Central memory CD8-positive, alpha-beta T cell (primary cell): ENCODE results near the gene VSIG1.

Source experiments
- ATAC-seq: fragments of 150-1000 bp; cut with Tn5 transposase; replicated peaks from 2 replicates; pipeline ENCODE4 v1.10.0; 2022; ENCODE audit warnings: mild to moderate bottlenecking, moderate FRiP score, moderate number of reproducible peaks; ENCODE audit not compliant: poor library complexity, severe bottlenecking; ENCODE audit errors: extremely low read depth
- DNase-seq, 2 donors: peaks; one replicate each; pipeline ENCODE4 v3.0.0; 2021; ENCODE audit warnings: low spot score in 2 of 2
- H3K27ac Mint-ChIP-seq: one replicate; pipeline ENCODE4 v1.8.0; 2022; ENCODE audit warnings: low read depth, mild to moderate bottlenecking, moderate library complexity, mixed read lengths
- H3K27me3 Mint-ChIP-seq: one replicate; pipeline ENCODE4 v1.8.0; 2022; ENCODE audit warnings: mixed read lengths
- H3K36me3 Mint-ChIP-seq: one replicate; pipeline ENCODE4 v1.8.0; 2022; ENCODE audit warnings: mild to moderate bottlenecking, moderate library complexity, mixed read lengths; ENCODE audit not compliant: insufficient read depth
- H3K4me1 Mint-ChIP-seq: one replicate; pipeline ENCODE4 v1.8.0; 2022; ENCODE audit warnings: mixed read lengths
- H3K4me3 Mint-ChIP-seq: one replicate; pipeline ENCODE4 v1.8.0; 2022; ENCODE audit warnings: mild to moderate bottlenecking, moderate library complexity, mixed read lengths
- H3K9me3 Mint-ChIP-seq: one replicate; pipeline ENCODE4 v1.8.0; 2022; ENCODE audit warnings: mixed read lengths

The VSIG1 gene

DNA sequence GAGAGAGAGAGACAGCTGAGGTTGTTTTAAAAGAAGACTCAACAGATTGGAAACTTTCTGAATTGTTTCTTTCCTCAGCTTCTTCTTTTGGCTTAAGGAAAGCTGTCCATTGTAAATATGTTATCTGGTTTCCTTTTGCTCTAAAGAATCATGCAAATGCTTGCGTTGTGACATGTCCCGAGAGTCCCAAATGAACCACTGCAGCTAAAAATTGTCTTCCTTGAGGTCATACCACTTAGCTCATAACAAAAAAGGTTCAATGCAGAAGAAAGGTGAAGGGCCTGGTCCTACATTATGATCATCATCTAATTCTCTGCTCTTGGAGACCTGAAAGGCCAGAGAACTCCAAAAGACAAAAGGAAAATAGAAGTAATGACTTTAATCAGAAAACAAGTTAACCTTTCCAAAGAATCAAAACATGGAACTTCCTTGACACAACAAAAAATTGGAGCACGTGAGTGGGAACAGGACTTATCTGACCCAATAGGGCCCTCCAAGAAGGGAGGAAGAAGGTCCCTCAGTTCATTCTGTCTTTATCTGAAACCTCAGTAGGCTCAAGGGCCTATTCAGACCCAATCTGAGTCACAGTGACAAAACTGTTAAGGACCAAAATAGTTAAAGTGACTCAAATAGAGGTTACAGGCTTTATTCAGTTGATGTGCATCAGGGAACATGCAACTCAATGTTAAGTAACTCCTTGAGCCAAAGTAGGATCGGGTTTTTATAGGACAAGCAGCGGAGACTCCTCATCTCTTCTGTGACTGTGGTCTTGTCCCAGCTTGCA is 14.7 kb upstream of the VSIG1 start:
- H3K9me3 Mint-ChIP-seq = no peaks in the 10 kb centered on the region
- H3K36me3 Mint-ChIP-seq = peaks cover 2% of the 10 kb centered on the region
- ATAC-seq (no peak), DNase-seq (no peak)
- H3K27ac Mint-ChIP-seq = no peak overlapping the region
- no peaks in the 10 kb centered on the region for H3K27me3 Mint-ChIP-seq
- H3K4me1 Mint-ChIP-seq = peaks cover 20% of the 10 kb centered on the region
- H3K4me3 Mint-ChIP-seq = no peak overlapping the region

DNA sequence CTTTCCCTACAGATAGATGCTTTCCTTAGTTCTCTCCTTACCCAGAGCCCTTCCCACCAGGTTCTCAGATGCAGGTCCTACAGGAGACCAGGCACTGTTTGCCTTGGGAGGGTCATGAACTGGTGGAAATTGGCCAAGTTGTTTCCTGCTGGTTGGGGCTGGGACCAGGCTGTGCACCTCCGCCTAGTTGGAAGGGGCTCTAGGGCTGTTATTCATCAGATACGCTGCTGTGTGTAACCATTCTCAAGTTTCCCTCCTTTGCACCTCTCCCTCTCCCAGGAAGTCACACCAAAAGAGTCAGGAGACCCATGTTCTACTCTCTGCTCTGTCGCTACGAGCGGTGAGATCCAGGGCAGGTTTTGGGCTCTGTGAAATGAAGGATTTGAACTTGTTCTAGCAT is 11.9 kb upstream of the VSIG1 start:
- Mint-ChIP-seq H3K4me1 (peaks cover 20% of the 10 kb centered on the region), H3K36me3 (peaks cover 2% of the 10 kb centered on the region), H3K9me3 (no peaks in the 10 kb centered on the region), H3K4me3 (no peak overlapping the region), H3K27me3 (no peaks in the 10 kb centered on the region), H3K27ac (no peak overlapping the region)
- no peak for DNase-seq
- ATAC-seq = no peak

DNA sequence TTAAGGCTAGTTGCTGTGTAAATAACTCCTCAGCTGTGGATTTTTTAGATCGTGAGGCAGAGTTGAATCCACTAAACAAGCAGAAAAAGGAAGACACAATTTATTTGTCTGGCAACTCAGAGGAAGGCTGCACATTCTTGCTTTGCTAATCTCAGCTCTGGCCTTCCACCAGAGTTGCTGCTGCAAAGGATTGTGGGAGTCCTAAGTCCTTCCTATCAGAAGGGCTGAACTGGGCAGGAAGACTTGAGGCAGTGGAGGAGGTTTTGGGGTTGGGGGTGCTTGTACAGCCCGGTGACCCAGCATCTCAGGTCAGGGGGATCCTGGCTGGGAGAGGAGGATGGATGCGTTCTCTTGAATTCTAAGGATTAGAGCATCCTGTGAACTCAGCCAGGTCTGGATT is 11.0 kb upstream of the VSIG1 start:
- Mint-ChIP-seq H3K36me3 (peaks cover 5% of the 10 kb centered on the region), H3K4me1 (peaks cover 19% of the 10 kb centered on the region), H3K4me3 (no peak overlapping the region), H3K9me3 (no peaks in the 10 kb centered on the region), H3K27me3 (no peaks in the 10 kb centered on the region), H3K27ac (no peak overlapping the region)
- ATAC-seq (no peak), DNase-seq (no peak)

DNA sequence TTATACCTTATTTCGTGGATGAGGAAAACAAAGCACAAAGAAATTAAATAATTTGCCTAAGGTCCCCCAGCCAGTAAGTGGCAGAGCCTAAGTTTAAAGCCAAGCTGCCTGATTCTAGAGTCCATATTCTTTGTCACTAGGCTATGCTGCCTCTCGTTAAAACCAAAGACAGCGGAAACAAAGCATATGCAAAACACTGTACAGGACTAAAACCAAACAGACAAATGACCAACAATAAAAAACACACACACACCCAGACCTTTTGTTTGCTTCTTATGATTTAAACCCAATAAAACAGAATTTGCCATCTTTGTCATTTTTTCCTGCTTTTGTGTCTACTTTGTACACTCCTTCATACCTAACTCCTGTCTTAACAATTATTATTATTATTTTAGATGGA is 10.1 kb upstream of the VSIG1 start:
- no peak for ATAC-seq
- H3K27me3 Mint-ChIP-seq = no peaks in the 10 kb centered on the region
- DNase-seq = no peak
- H3K27ac Mint-ChIP-seq = no peak overlapping the region
- H3K4me1 Mint-ChIP-seq = peaks cover 15% of the 10 kb centered on the region
- H3K4me3 Mint-ChIP-seq = no peak overlapping the region
- H3K36me3 Mint-ChIP-seq = peaks cover 5% of the 10 kb centered on the region
- no peaks in the 10 kb centered on the region for H3K9me3 Mint-ChIP-seq

DNA sequence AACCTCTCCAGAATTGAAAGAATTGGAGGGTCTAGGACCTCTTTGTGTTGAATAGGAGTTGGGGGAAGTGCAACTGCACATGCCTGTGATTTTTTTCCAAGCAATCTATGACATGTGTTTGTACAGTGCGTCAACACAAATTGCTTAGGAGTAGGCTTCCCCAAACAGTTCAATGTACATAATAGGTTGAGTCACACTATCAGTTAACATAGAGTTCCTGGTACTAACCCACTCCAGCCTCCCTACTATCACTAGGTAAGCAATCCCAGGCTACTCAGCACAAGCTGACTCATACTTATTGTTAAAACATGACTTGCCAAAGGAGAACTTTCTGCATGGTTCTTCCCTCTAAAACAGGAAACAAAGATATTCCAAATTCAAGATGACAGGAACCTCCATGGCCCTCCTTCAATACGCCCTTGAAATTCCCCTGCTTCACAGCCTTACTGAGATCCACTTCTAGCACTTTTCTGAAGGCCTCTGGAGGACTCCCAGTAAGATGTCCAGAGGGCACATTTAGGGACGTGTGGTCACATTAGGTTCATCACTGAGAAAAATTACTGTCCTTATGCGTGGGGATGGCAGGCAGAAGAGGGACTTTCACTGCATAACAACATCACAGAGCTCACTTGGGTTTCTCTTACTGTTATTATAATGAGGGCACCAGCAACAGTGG is 8.4 kb upstream of the VSIG1 start:
- ATAC-seq (no peak), DNase-seq (no peak)
- Mint-ChIP-seq H3K9me3 (no peaks in the 10 kb centered on the region), H3K27me3 (no peaks in the 10 kb centered on the region), H3K36me3 (peaks cover 3% of the 10 kb centered on the region), H3K4me1 (peaks cover 10% of the 10 kb centered on the region), H3K27ac (no peak overlapping the region), H3K4me3 (no peak overlapping the region)

DNA sequence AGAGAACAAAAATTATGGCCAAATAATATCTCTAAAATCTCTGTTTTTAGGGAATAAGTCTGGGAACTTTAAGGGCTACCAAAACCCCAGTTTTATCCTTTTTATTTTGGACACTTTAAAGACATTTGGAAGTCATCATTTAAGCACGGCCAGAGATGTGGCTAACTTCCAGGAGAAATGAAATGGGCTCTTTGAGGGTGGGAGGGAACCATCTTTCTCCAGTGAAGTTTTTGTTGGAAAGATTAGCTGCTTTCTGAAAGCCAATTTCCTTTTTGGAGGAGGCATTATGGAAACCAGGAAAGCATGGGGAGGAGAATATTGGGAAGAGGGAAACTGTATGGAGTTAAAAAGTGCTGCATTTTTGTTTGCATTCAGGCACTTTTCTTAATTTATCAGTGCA is 4.8 kb downstream of the VSIG1 start:
- Mint-ChIP-seq H3K9me3 (no peaks in the 10 kb centered on the region), H3K27ac (no peak overlapping the region), H3K4me1 (no peaks in the 10 kb centered on the region), H3K27me3 (no peaks in the 10 kb centered on the region), H3K36me3 (no peaks in the 10 kb centered on the region), H3K4me3 (no peak overlapping the region)
- no peak for ATAC-seq
- no peak for DNase-seq

DNA sequence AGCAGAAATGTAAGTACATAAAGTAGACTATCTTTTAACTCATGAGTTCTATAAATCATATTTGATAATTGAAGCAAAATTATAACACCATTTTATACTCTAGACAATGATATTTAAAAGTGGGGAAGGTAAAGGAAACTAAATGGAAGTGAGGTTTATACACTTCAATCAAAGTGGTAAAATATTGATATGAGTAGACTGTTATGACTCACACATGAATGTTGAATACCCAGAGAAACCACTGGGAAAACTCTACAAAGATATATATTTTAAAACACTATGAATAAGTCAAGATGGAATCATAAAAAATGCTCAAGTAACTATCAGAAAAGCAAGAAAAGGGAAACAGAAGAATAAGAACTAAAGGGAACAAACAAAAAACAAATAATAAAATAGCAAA is 8.4 kb downstream of the VSIG1 start:
- no peak for DNase-seq
- Mint-ChIP-seq H3K4me3 (no peak overlapping the region), H3K9me3 (no peaks in the 10 kb centered on the region), H3K27me3 (no peaks in the 10 kb centered on the region), H3K36me3 (peaks cover 2% of the 10 kb centered on the region), H3K27ac (no peak overlapping the region), H3K4me1 (no peaks in the 10 kb centered on the region)
- no peak for ATAC-seq

DNA sequence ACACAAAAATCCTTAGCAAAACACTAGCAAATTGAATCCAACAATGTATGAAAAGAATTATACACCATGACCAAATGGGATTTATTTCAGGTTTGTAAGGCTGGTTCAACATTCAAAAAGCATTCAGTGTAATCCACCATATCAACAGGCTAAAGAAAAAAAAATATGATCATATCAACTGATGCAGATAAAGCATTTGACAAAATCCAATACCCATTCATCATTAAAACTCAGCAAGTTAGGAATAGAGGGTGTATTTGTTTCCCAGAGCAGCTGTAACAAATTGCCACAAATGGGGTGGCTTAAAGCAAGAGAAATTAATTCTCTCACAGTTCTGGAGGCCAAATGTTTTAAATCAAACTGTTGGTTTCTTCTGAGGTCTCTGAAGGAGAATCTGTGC is 10.7 kb downstream of the VSIG1 start:
- H3K36me3 Mint-ChIP-seq = peaks cover 4% of the 10 kb centered on the region
- no peak for DNase-seq
- no peak for ATAC-seq
- no peaks in the 10 kb centered on the region for H3K27me3 Mint-ChIP-seq
- H3K27ac Mint-ChIP-seq = no peak overlapping the region
- no peaks in the 10 kb centered on the region for H3K4me1 Mint-ChIP-seq
- H3K9me3 Mint-ChIP-seq = no peaks in the 10 kb centered on the region
- no peak overlapping the region for H3K4me3 Mint-ChIP-seq

DNA sequence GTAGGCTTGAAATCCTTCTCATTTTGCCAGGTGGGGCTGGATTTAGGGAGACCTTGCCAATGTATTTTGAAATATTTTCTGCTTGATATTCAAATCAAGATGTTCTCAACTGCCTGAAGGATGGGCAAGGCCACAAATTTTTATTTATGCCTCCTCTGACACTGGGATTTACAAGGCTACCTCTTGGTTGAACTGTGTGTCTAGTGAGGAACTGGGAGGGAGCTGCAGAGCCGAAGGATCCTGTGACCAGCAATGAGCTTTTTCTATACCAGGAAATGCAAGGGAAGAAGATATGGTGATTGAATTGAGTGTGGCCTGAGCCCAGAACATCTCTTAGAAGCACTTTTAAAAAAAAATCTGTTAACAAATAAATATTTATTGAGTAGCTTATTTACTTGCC is 14.9 kb downstream of the VSIG1 start:
- DNase-seq = no peak
- H3K9me3 Mint-ChIP-seq = no peaks in the 10 kb centered on the region
- H3K36me3 Mint-ChIP-seq = peaks cover 6% of the 10 kb centered on the region
- ATAC-seq = no peak
- H3K27ac Mint-ChIP-seq = no peak overlapping the region
- H3K27me3 Mint-ChIP-seq = no peaks in the 10 kb centered on the region
- no peak overlapping the region for H3K4me3 Mint-ChIP-seq
- no peaks in the 10 kb centered on the region for H3K4me1 Mint-ChIP-seq

DNA sequence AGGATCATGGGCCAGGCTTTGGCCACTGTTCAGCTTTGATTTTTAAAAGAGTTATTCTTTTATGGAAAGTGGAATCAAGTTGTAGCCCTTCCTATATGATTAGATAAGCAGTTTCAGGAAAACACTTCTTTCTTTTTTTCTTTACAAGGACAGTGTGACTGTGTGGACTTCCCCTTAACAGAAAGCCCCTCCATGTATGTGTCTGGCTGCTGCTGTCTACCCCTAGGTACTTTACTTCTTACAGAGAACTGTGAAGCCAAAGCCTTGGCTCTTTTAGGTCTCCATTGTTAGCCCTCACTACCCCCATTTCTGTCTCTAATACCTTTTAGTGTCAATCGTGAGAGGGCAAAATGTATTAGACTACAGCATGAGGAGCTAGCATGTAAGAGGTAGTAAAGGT is 19.1 kb downstream of the VSIG1 start:
- H3K4me3 Mint-ChIP-seq = no peak overlapping the region
- peaks cover 7% of the 10 kb centered on the region for H3K36me3 Mint-ChIP-seq
- ATAC-seq (no peak), DNase-seq (no peak)
- H3K9me3 Mint-ChIP-seq = no peaks in the 10 kb centered on the region
- H3K4me1 Mint-ChIP-seq = no peaks in the 10 kb centered on the region
- H3K27me3 Mint-ChIP-seq = no peaks in the 10 kb centered on the region
- H3K27ac Mint-ChIP-seq = no peak overlapping the region

DNA sequence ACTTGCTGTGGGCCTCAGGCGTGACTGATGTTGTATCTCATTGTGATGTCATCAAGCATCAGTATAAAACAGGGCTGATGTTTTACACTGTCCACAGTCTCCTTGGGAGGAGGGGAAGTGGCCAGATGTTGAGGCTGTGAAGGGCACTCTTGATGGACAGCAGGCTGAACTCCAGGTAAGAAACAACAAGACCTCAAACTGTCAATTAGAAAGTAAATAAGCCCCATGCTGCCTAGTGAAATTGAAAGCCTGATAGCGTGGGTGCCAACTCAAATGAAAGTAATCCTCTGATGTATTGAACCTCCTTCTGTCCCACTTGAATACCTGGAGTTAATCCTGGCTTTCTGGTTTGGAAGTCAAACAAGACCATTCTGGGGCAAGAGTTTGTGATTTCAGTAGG is 19.7 kb downstream of the VSIG1 start:
- Mint-ChIP-seq H3K9me3 (no peaks in the 10 kb centered on the region), H3K27ac (no peak overlapping the region), H3K36me3 (peaks cover 7% of the 10 kb centered on the region), H3K4me1 (no peaks in the 10 kb centered on the region), H3K27me3 (no peaks in the 10 kb centered on the region), H3K4me3 (no peak overlapping the region)
- ATAC-seq (no peak), DNase-seq (no peak)

DNA sequence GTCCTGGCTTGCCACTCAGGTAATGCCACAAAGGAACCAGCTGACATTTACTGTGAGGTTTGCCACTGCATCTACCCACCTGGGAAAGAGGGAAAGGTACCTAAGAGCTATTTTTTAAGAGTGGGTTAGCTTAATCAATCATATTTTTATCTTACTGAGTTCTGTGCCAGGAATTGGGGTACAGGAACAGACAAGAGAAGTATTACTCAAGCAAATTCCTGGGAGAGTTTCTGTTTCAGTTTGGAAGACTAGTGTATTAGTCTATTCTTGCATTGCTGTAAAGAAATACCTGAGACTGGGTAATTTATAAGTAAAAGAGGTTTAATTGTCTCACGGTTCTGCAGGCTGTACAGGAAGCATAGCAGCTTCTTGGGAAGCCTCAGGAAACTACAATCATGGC is 23.3 kb downstream of the VSIG1 start:
- H3K36me3 Mint-ChIP-seq = peaks cover 2% of the 10 kb centered on the region
- no peak overlapping the region for H3K4me3 Mint-ChIP-seq
- H3K4me1 Mint-ChIP-seq = no peaks in the 10 kb centered on the region
- ATAC-seq (no peak), DNase-seq (no peak)
- no peak overlapping the region for H3K27ac Mint-ChIP-seq
- no peaks in the 10 kb centered on the region for H3K27me3 Mint-ChIP-seq
- no peaks in the 10 kb centered on the region for H3K9me3 Mint-ChIP-seq

DNA sequence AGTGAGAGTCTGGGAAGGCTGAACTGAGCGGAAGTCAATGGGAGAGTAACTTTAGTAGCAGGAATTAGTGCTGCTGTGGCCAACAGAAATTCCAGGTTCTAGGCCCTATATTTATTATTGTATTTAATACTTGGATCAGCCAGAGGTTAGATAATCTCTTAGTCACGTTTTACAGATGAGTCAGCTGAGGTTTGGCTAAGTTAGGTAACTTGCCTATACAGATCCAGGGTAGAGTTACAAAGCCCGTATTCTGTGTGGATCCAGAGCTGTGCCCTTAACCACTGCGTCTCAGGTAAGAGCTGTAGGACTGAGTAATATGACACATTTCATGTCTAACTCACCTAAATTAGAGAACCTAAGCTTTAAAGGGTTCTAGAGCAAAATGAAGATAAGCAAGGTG is 26.0 kb downstream of the VSIG1 start:
- ATAC-seq = no peak
- Mint-ChIP-seq H3K36me3 (peaks cover 2% of the 10 kb centered on the region), H3K27ac (no peak overlapping the region)

More for the DNA sequence above, 26.0 kb downstream of the VSIG1 start:
- no peak overlapping the region for H3K4me3 Mint-ChIP-seq
- no peaks in the 10 kb centered on the region for H3K9me3 Mint-ChIP-seq
- no peaks in the 10 kb centered on the region for H3K27me3 Mint-ChIP-seq
- no peaks in the 10 kb centered on the region for H3K4me1 Mint-ChIP-seq
- DNase-seq = no peak
